Prostate gland (tissue), 2 donors: ENCODE measurements around the gene CFAP126. TPM values are rescaled to one million over a fixed set of nuclear protein-coding genes. Genes with fewer than 3 reads are reported as not detected.
A peak's percentile ranks its signal among the peaks of the same experiment; 100 is the strongest.
"Not testable (repeated sequence)": the region's sequence is repeated elsewhere in the genome, so short reads cannot be mapped to it uniquely, and the experiment has no call there.

Source experiments
- DNase-seq: peaks from one replicate; pipeline ENCODE4 v3.0.0-alpha.2; 2019; ENCODE audit warnings: low spot score
- H3K27ac ChIP-seq, 2 donors: fragments of 200-600 bp; sonication (generic); 2 replicates each; pipeline ENCODE4 v1.5.1; 2017 to 2019
- H3K27me3 ChIP-seq: fragments of 200-600 bp; sonication (generic); replicated peaks from 2 replicates; pipeline ENCODE4 v1.5.1; 2019; ENCODE audit not compliant: insufficient read depth
- H3K36me3 ChIP-seq, 2 donors: fragments of 200-600 bp; sonication (generic); 1 replicate in 1 of 2; 2 replicates in 1 of 2; pipeline versions ENCODE4 v1.5.1 to v1.8.1; 2017 to 2019
- H3K4me1 ChIP-seq: fragments of 200-600 bp; sonication (generic); replicated peaks from 2 replicates; pipeline ENCODE4 v1.5.1; 2019
- H3K4me3 ChIP-seq, 2 donors: fragments of 200-600 bp; sonication (generic); 2 replicates each; pipeline ENCODE4 v1.5.1; 2017 to 2019
- H3K9me3 ChIP-seq: fragments of 200-600 bp; sonication (generic); 2 replicates; pipeline ENCODE4 v1.5.1; 2017
- CTCF ChIP-seq, 4 experiments: fragments of 200-600 bp in 2 of 4; fragments of 450-650 bp in 2 of 4; sonication (generic) in 2 of 4; IDR thresholded peaks; 1 replicate in 3 of 4; 2 replicates in 1 of 4; pipeline ENCODE4 v1.5.1; 2016 to 2019; ENCODE audit warnings: antibody characterized with exemption in 4 of 4, mild to moderate bottlenecking in 2 of 4, moderate library complexity in 2 of 4
- POLR2A ChIP-seq: fragments of 450-650 bp; IDR thresholded peaks from one replicate; pipeline ENCODE4 v1.6.1; 2016; ENCODE audit warnings: antibody characterized with exemption, mild to moderate bottlenecking
- POLR2AphosphoS5 ChIP-seq: sonication (generic); formaldehyde crosslinking; IDR thresholded peaks from one replicate; pipeline ENCODE4 v1.6.1; 2017; ENCODE audit warnings: antibody characterized with exemption
- WGBS: methylation state at CpG from one replicate; pipeline ENCODE4 v1.1.5; 2018; 5-methylcytosine and 5-hydroxymethylcytosine counted together
- intact Hi-C: fragments of 100-400 bp; cut with DNase I; formaldehyde crosslinking; loops from one replicate; pipeline ENCODE4 v1.14.2; 2022
- total RNA-seq, 2 donors: library from RNA; depleted of rRNA; stranded (reverse); fragments of >200 nt; gene quantifications; one replicate each; pipeline ENCODE4 v1.1.0, GENCODE V29; 2016

Gene CFAP126
- total RNA-seq, 2 donors from 2014 or later: not detected

DNA sequence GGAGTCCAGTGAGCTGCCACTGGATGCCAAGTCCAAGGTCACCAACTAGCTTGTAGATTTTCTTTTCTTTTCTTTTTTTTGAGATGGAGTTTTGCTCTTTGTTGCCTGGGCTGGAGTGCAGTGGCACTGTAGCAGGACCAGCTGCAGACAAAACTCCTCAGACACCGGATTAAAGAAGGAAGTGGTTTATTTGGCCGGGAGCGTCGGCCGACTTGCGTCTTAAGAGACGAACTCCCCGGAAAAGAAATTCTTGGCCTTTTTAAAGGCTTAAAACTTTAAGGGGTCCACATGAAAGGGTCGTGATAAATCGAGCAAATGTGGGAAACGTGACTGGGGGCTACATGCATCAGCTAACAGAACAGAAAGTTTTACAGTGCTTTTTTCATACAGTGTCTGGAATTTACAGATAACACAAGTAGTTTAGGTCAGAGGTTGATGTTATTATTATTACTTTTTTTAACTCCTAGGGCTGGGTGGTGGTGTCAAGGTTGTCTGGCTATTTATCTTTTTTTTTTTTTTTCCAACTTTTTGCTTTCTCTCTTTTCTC lies 36.4 kb upstream of the CFAP126 start:
- WGBS: 85% methylated on average over 11 of the region's 11 CpGs
- TF ChIP-seq POLR2AphosphoS5: no peak
- Histone ChIP-seq H3K4me1 (no peaks in the 10 kb centered on the region), H3K27me3 (no peaks in the 10 kb centered on the region), H3K36me3 (no peaks in the 10 kb centered on the region), H3K9me3 (no peaks in the 10 kb centered on the region), H3K27ac (no peak overlapping the region), H3K4me3 (no peak overlapping the region)
- no peak for DNase-seq
- intact Hi-C loops: no loop called here

DNA sequence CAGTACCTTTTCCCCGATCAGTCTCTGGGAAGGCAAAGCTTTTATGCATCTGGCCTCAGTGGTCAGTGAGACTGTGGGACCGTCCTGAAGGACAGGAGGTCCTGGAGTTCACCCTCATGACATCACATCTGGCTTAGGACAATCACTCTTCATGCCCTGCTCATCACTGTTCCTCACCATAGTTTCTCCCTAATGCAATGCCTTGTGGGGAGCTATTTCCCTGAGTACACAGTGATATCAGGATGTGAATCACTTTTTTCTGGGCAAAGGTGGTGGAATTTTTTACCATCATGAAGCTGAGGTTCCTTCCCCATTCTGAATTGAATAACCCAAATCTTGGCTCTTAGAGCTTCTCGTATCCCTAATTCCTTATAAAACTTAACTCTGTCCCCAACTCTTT lies 34.8 kb upstream of the CFAP126 start:
- Histone ChIP-seq H3K27me3 (no peaks in the 10 kb centered on the region), H3K36me3 (no peaks in the 10 kb centered on the region), H3K27ac (no peak overlapping the region), H3K4me1 (no peaks in the 10 kb centered on the region), H3K4me3 (no peak overlapping the region), H3K9me3 (no peaks in the 10 kb centered on the region)
- intact Hi-C loops: no loop called here
- 93% methylated on average over 3 of the region's 3 CpGs for WGBS
- DNase-seq: no peak
- TF ChIP-seq CTCF (IDR thresholded peaks at IDR 0.05) (no peak), POLR2A (no peak)

DNA sequence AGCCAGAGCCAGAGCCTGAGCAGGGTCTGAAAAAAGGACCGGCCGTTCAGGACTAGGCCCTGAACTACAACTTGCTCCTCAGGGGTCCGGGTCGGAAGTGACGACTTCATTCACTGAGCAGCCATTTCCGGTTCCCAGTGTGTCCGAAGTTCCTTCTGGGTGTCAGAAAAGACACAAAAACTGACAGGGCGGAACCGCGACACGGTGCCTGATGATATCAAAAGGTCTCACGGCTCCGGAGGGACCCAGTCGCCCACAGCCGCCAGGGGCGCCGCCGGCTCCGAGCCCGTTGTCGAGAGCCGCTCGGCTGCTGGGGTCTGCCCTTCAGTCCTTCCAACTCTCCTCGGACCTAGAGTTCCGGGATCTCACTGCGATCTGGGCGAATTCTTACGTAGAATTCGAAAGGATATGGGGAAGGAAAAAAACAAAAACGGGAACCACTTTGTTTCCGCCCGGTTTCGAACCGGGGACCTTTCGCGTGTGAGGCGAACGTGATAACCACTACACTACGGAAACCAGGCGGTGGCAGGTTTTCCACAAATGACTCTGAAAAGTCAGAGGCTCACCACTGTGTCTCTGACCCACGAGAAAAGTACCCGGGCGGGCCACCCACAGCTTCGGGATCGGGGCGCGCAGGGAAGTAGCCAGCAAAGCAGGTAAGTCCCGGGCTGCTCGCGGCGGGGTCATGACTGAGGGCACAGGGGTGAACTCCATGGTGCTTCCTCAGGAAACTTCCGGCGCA lies 31.8 kb upstream of the CFAP126 start:
- no peaks in the 10 kb centered on the region for H3K4me1 ChIP-seq
- TF ChIP-seq POLR2A: peak; percentile 36
- peak; percentile 80 for TF ChIP-seq POLR2AphosphoS5
- TF ChIP-seq CTCF (IDR thresholded peaks at IDR 0.05): peak in 3 of 4 experiments; percentile 31 to 60 (median 52)
- H3K27me3 ChIP-seq: no peaks in the 10 kb centered on the region
- H3K36me3 ChIP-seq: no peaks in the 10 kb centered on the region
- WGBS: 0% methylated on average over 50 of the region's 53 CpGs
- intact Hi-C loops: no loop called here
- H3K27ac ChIP-seq: peak overlapping the region; percentile 99 to 100
- no peaks in the 10 kb centered on the region for H3K9me3 ChIP-seq
- peak; percentile 89 for DNase-seq
- H3K4me3 ChIP-seq: peak overlapping the region; percentile 66 to 71

DNA sequence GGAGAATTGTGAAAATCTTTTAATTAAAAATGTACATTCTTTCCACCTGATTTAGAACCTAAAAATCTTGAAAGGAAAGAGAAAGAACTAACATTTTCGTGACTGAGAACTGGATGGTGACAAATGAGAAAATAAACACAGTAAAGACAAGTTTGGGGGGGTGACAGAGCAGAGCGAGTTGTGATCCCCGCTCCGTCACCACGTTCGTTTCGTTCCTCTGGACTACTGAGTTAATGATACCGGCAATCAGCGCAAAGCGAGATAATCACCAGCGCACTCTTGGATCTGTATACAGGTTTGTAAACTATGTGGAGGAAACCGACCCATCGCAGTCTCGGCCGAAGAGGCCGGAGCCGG lies 31.2 kb upstream of the CFAP126 start:
- H3K36me3 ChIP-seq: no peaks in the 10 kb centered on the region
- H3K27me3 ChIP-seq: no peaks in the 10 kb centered on the region
- H3K27ac ChIP-seq: peak overlapping the region; percentile 99 to 100
- H3K4me1 ChIP-seq: no peaks in the 10 kb centered on the region
- peak overlapping the region; percentile 66 to 71 for H3K4me3 ChIP-seq
- TF ChIP-seq POLR2A: no peak
- TF ChIP-seq POLR2AphosphoS5: no peak
- no peak for TF ChIP-seq CTCF (IDR thresholded peaks at IDR 0.05)
- WGBS: 4% methylated on average over 17 of the region's 17 CpGs
- intact Hi-C loops: no loop called here
- H3K9me3 ChIP-seq: no peaks in the 10 kb centered on the region
- DNase-seq: no peak

- H3K27me3 ChIP-seq, H3K27ac ChIP-seq, H3K9me3 ChIP-seq, H3K36me3 ChIP-seq, DNase-seq, H3K4me1 ChIP-seq, intact Hi-C loops, H3K4me3 ChIP-seq: not testable (repeated sequence)
- 94% methylated on average over 8 of the region's 8 CpGs for WGBS
Measured at GRCh38 chr1:161397038-161397437, 29.4 kb upstream of the CFAP126 start.

DNA sequence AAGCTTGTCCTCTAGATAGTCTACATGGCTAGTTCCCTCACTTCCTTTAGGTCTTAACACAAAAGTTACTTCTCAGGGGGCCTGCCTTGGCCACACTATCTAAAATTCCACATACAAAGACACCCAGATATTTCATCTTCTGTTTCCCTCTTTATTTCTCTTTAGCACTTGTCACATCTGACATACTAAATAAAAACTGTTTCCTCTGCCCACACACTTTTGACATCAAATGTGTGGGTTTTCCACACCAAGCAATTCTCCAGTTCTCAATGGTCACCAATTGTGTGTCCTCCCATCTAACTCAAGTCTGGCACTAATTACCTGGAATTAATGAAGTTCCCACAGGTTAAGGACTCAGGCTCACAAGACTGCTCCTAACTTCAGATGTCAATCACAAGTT lies 25.5 kb upstream of the CFAP126 start:
- no peaks in the 10 kb centered on the region for H3K27me3 ChIP-seq
- intact Hi-C loops: no loop called here
- DNase-seq: no peak
- TF ChIP-seq POLR2AphosphoS5: no peak
- TF ChIP-seq CTCF (IDR thresholded peaks at IDR 0.05): no peak
- H3K36me3 ChIP-seq: no peaks in the 10 kb centered on the region
- H3K4me1 ChIP-seq: no peaks in the 10 kb centered on the region
- no peak overlapping the region for H3K4me3 ChIP-seq
- no peak overlapping the region for H3K27ac ChIP-seq
- no peaks in the 10 kb centered on the region for H3K9me3 ChIP-seq
